ENCODE measurements around the gene KRTAP9-1. TPM values are rescaled to one million over a fixed set of nuclear protein-coding genes. Genes with fewer than 3 reads are reported as not detected.
"Not testable (repeated sequence)": the region's sequence is repeated elsewhere in the genome, so short reads cannot be mapped to it uniquely, and the experiment has no call there.

The KRTAP9-1 gene
- total and polyA plus RNA-seq, 8 donors, result not detected

- 61 to 72% (median 65%) methylated on average over 7 of the region's 7 CpGs for WGBS, 5 donors
- TF ChIP-seq POLR2AphosphoS5 (IDR thresholded peaks at IDR 0.05), result no peak
- TF ChIP-seq EP300 (IDR thresholded peaks at IDR 0.05), result no peak
- no peak for TF ChIP-seq POLR2A (IDR thresholded peaks at IDR 0.05)
- TF ChIP-seq CTCF (IDR thresholded peaks at IDR 0.05), result no peak
- intact Hi-C loops (cut with DNase I; ENCODE audit: low total_unique reads), result no loop called here
- H3K27me3 ChIP-seq, result peaks cover 0 to 30% (median 11%) of the 10 kb centered on the region in 3 donors
- no peaks in the 10 kb centered on the region for H3K36me3 ChIP-seq
- H3K4me1 ChIP-seq, result no peaks in the 10 kb centered on the region
- H3K27ac ChIP-seq, result no peak overlapping the region
- no peak overlapping the region for H3K4me3 ChIP-seq
- H3K9me3 ChIP-seq, result no peaks in the 10 kb centered on the region
- peak in 1 of 2 donors; percentile 3 for DNase-seq
Observed at GRCh38 chr17:41212524-41213169, 23.0 kb downstream of the KRTAP9-1 start.

GRCh38 chr17:41215681-41216080, 26.0 kb downstream of the KRTAP9-1 start:
- intact Hi-C loops (cut with DNase I; ENCODE audit: low total_unique reads), result no loop called here
- Histone ChIP-seq H3K36me3 (no peaks in the 10 kb centered on the region), H3K9me3 (peaks cover 0 to 3% (median 0%) of the 10 kb centered on the region in 4 donors), H3K4me3 (no peak overlapping the region), H3K27me3 (peaks cover 0 to 17% (median 11%) of the 10 kb centered on the region in 3 donors), H3K27ac (no peak overlapping the region), H3K4me1 (no peaks in the 10 kb centered on the region)
- no peak for DNase-seq
- no peak for TF ChIP-seq POLR2AphosphoS5 (IDR thresholded peaks at IDR 0.05)
- TF ChIP-seq CTCF (IDR thresholded peaks at IDR 0.05), result no peak
- TF ChIP-seq EP300 (IDR thresholded peaks at IDR 0.05), result no peak
- 73 to 80% (median 76%) methylated on average over 1 of the region's 1 CpG for WGBS, 5 donors

GRCh38 chr17:41223821-41224220, 34.1 kb downstream of the KRTAP9-1 start:
- TF ChIP-seq CTCF (IDR thresholded peaks at IDR 0.05) (no peak), EP300 (IDR thresholded peaks at IDR 0.05) (no peak), POLR2A (IDR thresholded peaks at IDR 0.05) (no peak), POLR2AphosphoS5 (IDR thresholded peaks at IDR 0.05) (no peak)
- WGBS, 5 donors, result 71 to 79% (median 75%) methylated on average over 2 of the region's 2 CpGs
- no peaks in the 10 kb centered on the region for H3K36me3 ChIP-seq
- no peak overlapping the region for H3K4me3 ChIP-seq
- H3K27me3 ChIP-seq, result no peaks in the 10 kb centered on the region
- no peak for DNase-seq
- intact Hi-C loops (cut with DNase I; ENCODE audit: low total_unique reads), result no loop called here
- H3K4me1 ChIP-seq, result no peaks in the 10 kb centered on the region
- no peak overlapping the region for H3K27ac ChIP-seq
- H3K9me3 ChIP-seq, result peaks cover 0 to 3% (median 0%) of the 10 kb centered on the region in 4 donors

- H3K27me3 ChIP-seq, result no peaks in the 10 kb centered on the region
- no peaks in the 10 kb centered on the region for H3K4me1 ChIP-seq
- intact Hi-C loops (cut with DNase I; ENCODE audit: low total_unique reads), result no loop called here
- TF ChIP-seq CTCF (IDR thresholded peaks at IDR 0.05), result no peak
- TF ChIP-seq POLR2A (IDR thresholded peaks at IDR 0.05), result no peak
- no peak for TF ChIP-seq POLR2AphosphoS5 (IDR thresholded peaks at IDR 0.05)
- no peak for TF ChIP-seq EP300 (IDR thresholded peaks at IDR 0.05)
- 89 to 95% (median 92%) methylated on average over 6 of the region's 6 CpGs for WGBS, 5 donors
- no peak overlapping the region for H3K27ac ChIP-seq
- H3K9me3 ChIP-seq, result no peaks in the 10 kb centered on the region
- no peak overlapping the region for H3K4me3 ChIP-seq
- DNase-seq, result no peak
- no peaks in the 10 kb centered on the region for H3K36me3 ChIP-seq
Observed at GRCh38 chr17:41226051-41226450, 36.4 kb downstream of the KRTAP9-1 start.

- H3K4me1 ChIP-seq; H3K36me3 ChIP-seq; intact Hi-C loops (cut with DNase I; ENCODE audit: low total_unique reads); H3K4me3 ChIP-seq; DNase-seq; H3K27ac ChIP-seq; H3K9me3 ChIP-seq; H3K27me3 ChIP-seq: not testable (repeated sequence)
- WGBS, 5 donors, result 41 to 68% (median 55%) methylated on average over 2 to 3 of the region's 4 CpGs
Observed at GRCh38 chr17:41226598-41227095, 37.0 kb downstream of the KRTAP9-1 start, which contains the start of gene KRTAP9-2. KRTAP9-2 (plus strand) TSS chr17:41226648; CDS start chr17:41226655, 7 bp downstream.

All from stomach (tissue), 9 donors.